ENCODE data around the gene KCTD16. TPM values are rescaled to one million over a fixed set of nuclear protein-coding genes. Genes with fewer than 3 reads are reported as not detected.

KCTD16 gene
- total RNA-seq, 1 donor from 2014 or later: 4.8 TPM

DNA sequence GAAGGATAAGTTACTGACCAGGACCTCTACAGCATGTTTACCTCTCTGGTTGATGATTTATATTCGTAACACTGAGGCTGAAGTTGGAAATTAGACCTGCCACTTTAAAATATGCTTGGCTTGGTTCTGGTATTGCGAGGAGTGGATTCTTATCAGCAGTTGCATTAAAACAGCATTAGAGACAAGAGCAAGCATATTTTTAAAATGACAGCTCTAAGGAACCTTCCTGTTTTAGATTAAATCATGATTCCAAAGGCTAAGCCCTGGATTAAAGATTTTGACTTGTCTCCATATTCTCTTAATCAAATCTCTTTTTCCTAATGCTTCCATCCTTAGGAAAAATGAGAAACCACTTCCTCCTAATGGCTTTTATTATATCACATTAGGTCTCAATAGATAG, 277.8 kb downstream of the KCTD16 start:
- Mint-ChIP-seq H3K4me1 (peaks cover 20% of the 10 kb centered on the region), H3K36me3 (no peaks in the 10 kb centered on the region), H3K4me3 (no peak overlapping the region), H3K9me3 (peaks cover 4% of the 10 kb centered on the region), H3K27ac (no peak overlapping the region), H3K27me3 (ENCODE audit: low read depth) (peaks cover 32% of the 10 kb centered on the region)
- no peak for DNase-seq (ENCODE audit: low spot score in 2 of 2, unreplicated experiment in 2 of 2)
- TF ChIP-seq, protein P1, sequence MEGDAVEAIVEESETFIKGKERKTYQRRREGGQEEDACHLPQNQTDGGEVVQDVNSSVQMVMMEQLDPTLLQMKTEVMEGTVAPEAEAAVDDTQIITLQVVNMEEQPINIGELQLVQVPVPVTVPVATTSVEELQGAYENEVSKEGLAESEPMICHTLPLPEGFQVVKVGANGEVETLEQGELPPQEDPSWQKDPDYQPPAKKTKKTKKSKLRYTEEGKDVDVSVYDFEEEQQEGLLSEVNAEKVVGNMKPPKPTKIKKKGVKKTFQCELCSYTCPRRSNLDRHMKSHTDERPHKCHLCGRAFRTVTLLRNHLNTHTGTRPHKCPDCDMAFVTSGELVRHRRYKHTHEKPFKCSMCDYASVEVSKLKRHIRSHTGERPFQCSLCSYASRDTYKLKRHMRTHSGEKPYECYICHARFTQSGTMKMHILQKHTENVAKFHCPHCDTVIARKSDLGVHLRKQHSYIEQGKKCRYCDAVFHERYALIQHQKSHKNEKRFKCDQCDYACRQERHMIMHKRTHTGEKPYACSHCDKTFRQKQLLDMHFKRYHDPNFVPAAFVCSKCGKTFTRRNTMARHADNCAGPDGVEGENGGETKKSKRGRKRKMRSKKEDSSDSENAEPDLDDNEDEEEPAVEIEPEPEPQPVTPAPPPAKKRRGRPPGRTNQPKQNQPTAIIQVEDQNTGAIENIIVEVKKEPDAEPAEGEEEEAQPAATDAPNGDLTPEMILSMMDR (IDR thresholded peaks at IDR 0.05; ENCODE audit: unreplicated experiment): no peak

DNA sequence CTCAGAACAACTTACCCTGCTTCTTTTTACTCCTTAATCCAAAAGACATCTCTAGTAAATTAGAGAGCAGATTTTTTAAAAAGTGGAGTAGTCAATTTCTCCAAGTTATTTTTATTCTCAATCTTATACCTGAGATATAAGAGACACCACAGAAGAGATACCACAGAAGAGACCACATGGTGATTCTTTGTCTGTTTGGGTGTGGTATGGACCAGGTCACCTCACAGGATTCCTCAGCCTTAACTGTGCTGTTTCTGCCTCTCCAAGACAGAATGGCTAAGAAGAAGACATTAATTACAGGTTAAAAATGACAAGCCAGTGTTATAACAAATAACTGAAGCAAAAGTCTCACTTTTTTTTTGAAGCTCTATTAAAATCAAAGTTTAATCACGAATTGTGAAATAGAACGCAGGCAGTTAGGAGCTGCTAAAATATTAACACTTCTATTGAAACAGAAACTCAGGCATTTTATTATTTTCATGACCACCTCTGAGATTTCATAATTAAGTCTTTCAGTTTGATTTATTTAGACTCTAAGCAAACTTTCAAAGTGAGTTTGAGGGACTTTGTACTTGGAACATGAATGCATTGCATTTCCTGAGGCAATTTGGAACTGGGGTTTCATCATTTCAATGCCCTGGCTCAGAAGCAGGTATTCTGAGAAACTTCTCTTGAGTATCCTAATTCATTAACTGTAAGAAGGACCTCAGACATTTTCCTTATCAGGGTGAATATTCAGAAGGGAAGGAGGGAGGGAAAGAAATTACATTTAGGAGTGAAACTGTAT, 280.7 kb downstream of the KCTD16 start:
- Mint-ChIP-seq H3K36me3 (no peaks in the 10 kb centered on the region), H3K27ac (no peak overlapping the region)
- TF ChIP-seq, protein P1 (IDR thresholded peaks at IDR 0.05; ENCODE audit: unreplicated experiment): no peak

DNA sequence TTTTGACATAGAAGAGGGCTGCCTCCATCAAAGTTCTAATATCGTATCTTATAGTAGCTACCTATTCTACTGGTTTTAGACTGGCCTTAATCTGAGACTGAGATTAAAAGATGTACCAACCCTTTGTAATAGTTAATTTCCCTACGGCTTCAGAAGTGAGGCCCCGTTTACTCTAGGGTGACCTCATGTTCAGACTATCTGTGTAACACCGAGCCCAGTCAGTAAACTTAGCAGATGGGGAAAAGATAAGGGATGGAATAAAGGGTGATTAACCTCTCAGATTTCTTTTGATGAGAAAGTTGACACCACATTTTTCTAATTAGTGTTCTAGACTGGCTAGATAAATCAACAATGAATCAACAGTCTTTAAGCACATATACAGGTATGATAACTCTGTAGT, 283.1 kb downstream of the KCTD16 start:
- no peak for DNase-seq (ENCODE audit: low spot score in 2 of 2, unreplicated experiment in 2 of 2)
- Mint-ChIP-seq H3K9me3 (peaks cover 4% of the 10 kb centered on the region), H3K4me3 (no peak overlapping the region), H3K27me3 (ENCODE audit: low read depth) (peaks cover 34% of the 10 kb centered on the region), H3K36me3 (no peaks in the 10 kb centered on the region), H3K27ac (no peak overlapping the region), H3K4me1 (peaks cover 20% of the 10 kb centered on the region)
- TF ChIP-seq, protein P1 (IDR thresholded peaks at IDR 0.05; ENCODE audit: unreplicated experiment): no peak

More for the DNA sequence above, 280.7 kb downstream of the KCTD16 start:
- DNase-seq (ENCODE audit: low spot score in 2 of 2, unreplicated experiment in 2 of 2): no peak
- Mint-ChIP-seq H3K27me3 (ENCODE audit: low read depth) (peaks cover 30% of the 10 kb centered on the region), H3K4me3 (no peak overlapping the region), H3K4me1 (peaks cover 27% of the 10 kb centered on the region), H3K9me3 (peaks cover 4% of the 10 kb centered on the region)

DNA sequence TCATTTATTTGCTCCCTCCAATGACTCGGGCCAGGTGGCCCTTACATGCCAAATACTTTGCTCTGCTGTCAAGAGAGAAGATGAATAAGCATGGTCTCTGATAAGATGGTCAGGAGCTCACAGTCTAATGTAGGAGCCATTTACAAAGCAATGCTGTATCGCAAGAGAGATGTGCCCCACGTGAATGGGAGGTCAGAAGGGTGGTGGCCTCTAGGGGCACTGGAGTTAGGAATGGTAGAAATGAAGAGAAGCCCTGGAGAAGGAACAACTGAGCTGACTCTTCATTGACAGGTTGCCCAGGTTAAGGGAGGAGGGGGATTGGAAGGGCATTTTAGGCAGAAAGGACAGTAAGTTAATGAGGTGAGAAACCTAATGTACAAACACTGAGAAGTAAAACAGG, 286.5 kb downstream of the KCTD16 start:
- H3K4me1 Mint-ChIP-seq: peaks cover 9% of the 10 kb centered on the region
- no peaks in the 10 kb centered on the region for H3K36me3 Mint-ChIP-seq
- peaks cover 36% of the 10 kb centered on the region for H3K27me3 Mint-ChIP-seq (ENCODE audit: low read depth)
- no peak overlapping the region for H3K4me3 Mint-ChIP-seq
- H3K9me3 Mint-ChIP-seq: no peaks in the 10 kb centered on the region
- TF ChIP-seq, protein P1 (IDR thresholded peaks at IDR 0.05; ENCODE audit: unreplicated experiment): no peak
- no peak overlapping the region for H3K27ac Mint-ChIP-seq
- DNase-seq (ENCODE audit: low spot score in 2 of 2, unreplicated experiment in 2 of 2): no peak

DNA sequence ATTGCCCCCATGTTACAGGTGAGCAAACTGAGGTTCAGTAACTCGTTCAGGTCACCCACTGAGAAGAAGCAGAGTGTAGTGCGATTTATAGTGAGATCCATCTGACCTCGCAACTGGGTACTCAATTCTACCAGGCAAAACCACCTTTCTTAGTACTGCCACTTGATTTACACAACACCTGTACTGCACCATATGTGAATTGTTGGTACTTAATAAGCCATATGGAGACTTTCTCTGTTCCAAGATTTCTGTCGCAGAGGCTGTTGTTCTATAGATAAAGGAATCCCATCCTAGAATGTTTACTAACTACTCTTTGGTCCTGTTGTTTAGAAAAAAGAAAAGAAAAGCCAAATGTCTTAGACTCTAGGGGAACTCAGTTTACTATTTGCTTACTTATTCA, 287.5 kb downstream of the KCTD16 start:
- no peak overlapping the region for H3K27ac Mint-ChIP-seq
- no peak overlapping the region for H3K4me3 Mint-ChIP-seq
- TF ChIP-seq, protein P1 (IDR thresholded peaks at IDR 0.05; ENCODE audit: unreplicated experiment): no peak
- H3K9me3 Mint-ChIP-seq: no peaks in the 10 kb centered on the region
- no peaks in the 10 kb centered on the region for H3K36me3 Mint-ChIP-seq
- H3K4me1 Mint-ChIP-seq: peaks cover 7% of the 10 kb centered on the region
- peaks cover 32% of the 10 kb centered on the region for H3K27me3 Mint-ChIP-seq (ENCODE audit: low read depth)
- DNase-seq (ENCODE audit: low spot score in 2 of 2, unreplicated experiment in 2 of 2): no peak

Measured in mesothelial cell of epicardium (in vitro differentiated cells).